Measurements from ENCODE around the gene EML1. TPM values are rescaled to one million over a fixed set of nuclear protein-coding genes. Genes with fewer than 3 reads are reported as not detected.

The EML1 gene
- total and polyA plus RNA-seq, 10 donors, result 1.8 to 15.5 (median 6.0) TPM

DNA sequence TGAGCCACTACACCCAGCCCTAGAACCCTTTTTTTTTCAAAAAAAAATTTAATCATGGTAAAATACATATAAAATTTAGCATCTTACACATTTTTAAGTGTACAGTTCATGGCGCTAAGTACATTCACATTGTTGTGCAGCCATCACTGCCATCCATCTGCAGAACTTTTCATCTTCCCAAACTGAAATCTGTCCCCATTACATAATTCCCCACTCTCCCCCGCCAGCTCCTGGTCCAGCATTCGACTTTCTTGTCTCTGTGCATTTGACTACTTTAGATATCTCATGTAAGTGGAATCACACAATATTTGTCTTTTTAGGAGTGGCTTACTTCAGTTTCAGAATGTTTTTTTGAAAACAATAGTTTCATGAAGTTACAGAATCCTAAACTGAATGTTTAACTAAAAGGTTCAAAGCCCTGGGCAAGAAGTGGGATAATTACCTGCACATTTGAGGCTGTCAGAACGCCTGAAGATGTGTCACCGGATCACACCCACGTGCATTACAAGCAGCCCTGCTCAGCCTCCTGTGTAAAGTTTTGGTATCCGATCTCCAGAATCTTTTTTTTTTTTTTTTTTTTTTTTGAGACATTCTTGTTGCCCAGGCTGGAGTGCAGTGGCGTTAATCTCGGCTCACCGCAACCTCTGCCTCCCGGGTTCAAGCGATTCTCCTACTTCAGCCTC, 12.7 kb downstream of the EML1 start:
- 89 to 95% (median 92%) methylated on average over 12 of the region's 12 CpGs for WGBS, 5 donors
- TF ChIP-seq, protein P1, sequence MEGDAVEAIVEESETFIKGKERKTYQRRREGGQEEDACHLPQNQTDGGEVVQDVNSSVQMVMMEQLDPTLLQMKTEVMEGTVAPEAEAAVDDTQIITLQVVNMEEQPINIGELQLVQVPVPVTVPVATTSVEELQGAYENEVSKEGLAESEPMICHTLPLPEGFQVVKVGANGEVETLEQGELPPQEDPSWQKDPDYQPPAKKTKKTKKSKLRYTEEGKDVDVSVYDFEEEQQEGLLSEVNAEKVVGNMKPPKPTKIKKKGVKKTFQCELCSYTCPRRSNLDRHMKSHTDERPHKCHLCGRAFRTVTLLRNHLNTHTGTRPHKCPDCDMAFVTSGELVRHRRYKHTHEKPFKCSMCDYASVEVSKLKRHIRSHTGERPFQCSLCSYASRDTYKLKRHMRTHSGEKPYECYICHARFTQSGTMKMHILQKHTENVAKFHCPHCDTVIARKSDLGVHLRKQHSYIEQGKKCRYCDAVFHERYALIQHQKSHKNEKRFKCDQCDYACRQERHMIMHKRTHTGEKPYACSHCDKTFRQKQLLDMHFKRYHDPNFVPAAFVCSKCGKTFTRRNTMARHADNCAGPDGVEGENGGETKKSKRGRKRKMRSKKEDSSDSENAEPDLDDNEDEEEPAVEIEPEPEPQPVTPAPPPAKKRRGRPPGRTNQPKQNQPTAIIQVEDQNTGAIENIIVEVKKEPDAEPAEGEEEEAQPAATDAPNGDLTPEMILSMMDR (IDR thresholded peaks at IDR 0.05 in 8 of 11, conservative IDR thresholded peaks at IDR 0.05 in 3 of 11), result no peak
- TF ChIP-seq POLR2A (IDR thresholded peaks at IDR 0.05) (no peak), POLR2AphosphoS5 (IDR thresholded peaks at IDR 0.05) (no peak)
- Histone ChIP-seq H3K27ac (no peak overlapping the region), H3K4me1 (peaks cover 0 to 4% (median 0%) of the 10 kb centered on the region in 6 donors), H3K27me3 (replicated peaks in 1 of 7) (peaks cover 0 to 33% (median 0%) of the 10 kb centered on the region in 7 donors), H3K9me3 (no peaks in the 10 kb centered on the region), H3K36me3 (no peaks in the 10 kb centered on the region), H3K4me3 (no peak overlapping the region)
- no peak for DNase-seq
- intact Hi-C loops (cut with DNase I; ENCODE audit: low total_unique reads), result no loop called here

GRCh38 chr14:99806836-99807235, 13.6 kb downstream of the EML1 start:
- peaks cover 0 to 31% (median 0%) of the 10 kb centered on the region in 7 donors for H3K27me3 ChIP-seq (replicated peaks in 1 of 7)
- H3K27ac ChIP-seq, result no peak overlapping the region
- TF ChIP-seq, protein P1 (IDR thresholded peaks at IDR 0.05 in 8 of 11, conservative IDR thresholded peaks at IDR 0.05 in 3 of 11), result no peak
- TF ChIP-seq POLR2AphosphoS5 (IDR thresholded peaks at IDR 0.05), result no peak
- TF ChIP-seq POLR2A (IDR thresholded peaks at IDR 0.05), result no peak
- H3K9me3 ChIP-seq, result no peaks in the 10 kb centered on the region
- H3K4me1 ChIP-seq, result peaks cover 0 to 4% (median 0%) of the 10 kb centered on the region in 6 donors
- intact Hi-C loops (cut with DNase I; ENCODE audit: low total_unique reads), result no loop called here
- H3K36me3 ChIP-seq, result no peaks in the 10 kb centered on the region
- WGBS, 5 donors, result 80 to 88% (median 86%) methylated on average over 10 of the region's 10 CpGs
- DNase-seq, result no peak
- H3K4me3 ChIP-seq, result no peak overlapping the region

DNA sequence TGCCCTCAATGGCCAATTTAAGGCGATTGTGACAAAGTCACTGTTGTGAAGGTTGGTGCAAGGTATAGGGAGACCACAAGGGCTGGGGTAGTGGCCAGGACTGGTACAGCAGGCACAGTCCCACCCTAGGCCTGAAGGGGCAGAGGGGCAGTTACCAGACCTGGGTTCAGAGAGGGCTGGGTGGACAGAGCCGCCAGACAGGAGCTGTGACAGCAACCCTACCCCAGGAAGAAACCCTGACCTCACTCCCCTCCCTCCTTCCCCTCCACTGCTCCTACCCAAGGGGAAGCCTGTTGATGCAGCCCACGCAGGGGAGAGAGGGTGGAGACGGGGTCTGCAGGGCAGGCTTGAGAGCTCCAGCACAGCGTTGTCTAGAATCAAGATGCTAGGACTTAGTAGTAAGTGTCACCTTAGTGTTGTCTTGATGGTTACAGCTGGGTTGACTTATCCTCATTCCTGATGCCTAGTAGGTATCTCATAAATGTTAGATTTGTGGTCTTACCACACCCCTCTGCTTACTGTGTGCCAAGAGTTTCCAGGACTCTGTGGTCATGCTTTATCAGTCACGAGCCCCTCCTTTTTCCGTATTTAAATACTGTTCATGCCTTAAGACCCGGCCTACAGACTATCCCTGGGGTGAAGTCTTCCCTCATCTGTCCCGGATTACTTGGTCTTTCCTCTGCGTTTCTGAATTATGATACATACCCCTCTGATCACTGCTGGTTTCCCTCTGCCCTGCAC, 14.4 kb downstream of the EML1 start:
- WGBS, 5 donors, result 70 to 85% (median 80%) methylated on average over 10 of the region's 10 CpGs
- Histone ChIP-seq H3K9me3 (no peaks in the 10 kb centered on the region), H3K27ac (no peak overlapping the region), H3K27me3 (replicated peaks in 1 of 7) (peaks cover 0 to 30% (median 0%) of the 10 kb centered on the region in 7 donors), H3K36me3 (no peaks in the 10 kb centered on the region), H3K4me3 (no peak overlapping the region), H3K4me1 (peaks cover 0 to 4% (median 0%) of the 10 kb centered on the region in 6 donors)
- intact Hi-C loops (cut with DNase I; ENCODE audit: low total_unique reads), result no loop called here
- TF ChIP-seq, protein P1 (IDR thresholded peaks at IDR 0.05 in 8 of 11, conservative IDR thresholded peaks at IDR 0.05 in 3 of 11), result no peak
- no peak for DNase-seq

DNA sequence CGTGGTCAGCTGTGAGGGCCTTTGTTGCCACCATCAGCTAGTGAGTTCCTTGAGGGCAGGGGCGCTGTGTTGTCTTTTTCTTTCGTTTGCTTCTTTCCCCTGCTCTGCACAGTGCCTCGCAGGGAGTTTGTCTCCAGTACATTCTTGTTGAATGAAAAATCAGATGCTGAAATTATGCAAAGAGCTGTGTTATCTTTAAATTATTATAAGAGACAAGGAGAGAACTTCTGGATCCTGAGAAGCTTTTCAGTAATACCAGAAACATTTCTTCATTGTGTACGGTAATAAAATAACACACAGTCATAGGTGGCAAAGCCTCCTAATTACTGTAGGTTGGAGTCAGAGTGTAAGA, 14.9 kb downstream of the EML1 start:
- TF ChIP-seq POLR2AphosphoS5 (IDR thresholded peaks at IDR 0.05), result no peak
- TF ChIP-seq, protein P1 (IDR thresholded peaks at IDR 0.05 in 8 of 11, conservative IDR thresholded peaks at IDR 0.05 in 3 of 11), result no peak
- TF ChIP-seq POLR2A (IDR thresholded peaks at IDR 0.05), result no peak
- intact Hi-C loops (cut with DNase I; ENCODE audit: low total_unique reads), result no loop called here

More for the DNA sequence above, 14.9 kb downstream of the EML1 start:
- Histone ChIP-seq H3K4me3 (no peak overlapping the region), H3K27ac (no peak overlapping the region), H3K4me1 (peaks cover 0 to 4% (median 0%) of the 10 kb centered on the region in 6 donors), H3K36me3 (no peaks in the 10 kb centered on the region), H3K27me3 (replicated peaks in 1 of 7) (peaks cover 0 to 28% (median 0%) of the 10 kb centered on the region in 7 donors), H3K9me3 (no peaks in the 10 kb centered on the region)
- no peak for DNase-seq
- WGBS, 5 donors, result 80 to 93% (median 87%) methylated on average over 5 of the region's 5 CpGs

All from spleen (tissue), 11 donors.